H1 (cell line): ENCODE results near the gene SOWAHC. TPM values are rescaled to one million over a fixed set of nuclear protein-coding genes. Genes with fewer than 3 reads are reported as not detected.

Source experiments
- BACH1 ChIP-seq: IDR thresholded peaks from 2 replicates; pipeline ENCODE4 v1.6.1; 2012; ENCODE audit warnings: low read length, improper control_type of control experiment
- CBX5 ChIP-seq: fragments of 300-800, 300-1000 bp; sonication (generic); IDR thresholded peaks from 2 replicates; pipeline ENCODE4 v1.7.1; 2016; ENCODE audit warnings: antibody characterized with exemption, low read length, low read depth
- CHD7 ChIP-seq: fragments of 300-600 bp; sonication (generic); IDR thresholded peaks from 2 replicates; pipeline ENCODE4 v1.7.1; 2012; ENCODE audit warnings: low read length, moderate library complexity, mild to moderate bottlenecking, inconsistent platforms; ENCODE audit not compliant: insufficient replicate concordance
- CTBP2 ChIP-seq: IDR thresholded peaks from 2 replicates; pipeline ENCODE4 v1.7.0; 2011; ENCODE audit warnings: borderline replicate concordance, mild to moderate bottlenecking, moderate library complexity, mixed read lengths, low read length; ENCODE audit not compliant: insufficient read depth, insufficient read length
- SAP30 ChIP-seq: fragments of 300-600 bp; sonication (generic); IDR thresholded peaks from 2 replicates; pipeline ENCODE4 v1.7.1; 2012; ENCODE audit warnings: low read length, moderate library complexity, mild to moderate bottlenecking, inconsistent platforms; ENCODE audit not compliant: insufficient read depth, insufficient replicate concordance
- TBP ChIP-seq: IDR thresholded peaks from 2 replicates; pipeline ENCODE4 v1.6.1; 2011; ENCODE audit warnings: low read depth, low read length, improper control_type of control experiment
- polyA plus RNA-seq, 7 experiments: library from polyadenylated mRNA; depleted of rRNA in 3 of 7; stranded (reverse) in 5 of 7; unstranded in 2 of 7; fragments of >200 nt in 5 of 7; fragments of 200-250 nt in 2 of 7; gene quantifications; 1 replicate in 5 of 7; 2 replicates in 1 of 7; 4 replicates in 1 of 7; pipeline versions ENCODE4 v1.2.1 to v1.2.3, GENCODE V29; 2011 to 2013; ENCODE audit warnings: missing spikeins in 2 of 7, mixed read lengths in 2 of 7
- total RNA-seq: library from RNA; stranded (reverse); fragmentation: NEBNext Ultra II Directional; extraction: Animal tissue kit (Norgen Biotek cat#: 25700); gene quantifications from 2 replicates; pipeline ENCODE4 v1.2.1, GENCODE V29; 2021

The SOWAHC gene
- total and polyA plus RNA-seq, 2 of the 8 experiments (the other 6 are each of a cell fraction or from before 2014, with no cell fraction given), result 3.1 to 17.8 TPM

GRCh38 chr2:109601783-109602182 lies 12.4 kb upstream of the SOWAHC start (continued):
- TF ChIP-seq CHD7 (no peak), TBP (no peak), CBX5 (no peak), CTBP2 (no peak), BACH1 (no peak), SAP30 (no peak)
